Activated T-cell treated with anti-CD3 and anti-CD28 coated beads for 4 hours (primary cell): Measurements from ENCODE around the gene OR8K3.

Source experiments
- DNase-seq: peaks from one replicate; pipeline ENCODE4 v3.0.0-alpha.2; 2020

OR8K3 gene

GRCh38 chr11:56314844-56315243, at the start of gene OR8K3:
OR8K3 (plus strand) TSS chr11:56315144; CDS start chr11:56318307, 3,163 bp downstream.
- no peak for DNase-seq

GRCh38 chr11:56271092-56271491, 43.9 kb upstream of the OR8K3 start:
- no peak for DNase-seq

- DNase-seq, result no peak
Measured at GRCh38 chr11:56273854-56274253, 41.1 kb upstream of the OR8K3 start, which contains the start of gene OR5T1. OR5T1 (plus strand) TSS chr11:56274154; CDS start chr11:56275639, 1,485 bp downstream.

GRCh38 chr11:56292154-56292553, 22.8 kb upstream of the OR8K3 start, which contains the start of gene OR8H1:
OR8H1 (minus strand) TSS chr11:56292254; CDS start chr11:56291062, 1,192 bp downstream.
- no peak for DNase-seq

- no peak for DNase-seq
Measured at GRCh38 chr11:56296898-56297297, 18.0 kb upstream of the OR8K3 start.

- DNase-seq, result no peak
Measured at GRCh38 chr11:56307836-56308235, 7.1 kb upstream of the OR8K3 start.

GRCh38 chr11:56331861-56332491, 17.0 kb downstream of the OR8K3 start:
- DNase-seq, result no peak

- DNase-seq, result no peak
Measured at GRCh38 chr11:56333156-56333555, 18.2 kb downstream of the OR8K3 start.

- no peak for DNase-seq
Measured at GRCh38 chr11:56340289-56340688, 25.3 kb downstream of the OR8K3 start.

GRCh38 chr11:56345739-56346138, 30.8 kb downstream of the OR8K3 start, which contains the start of gene OR8K1:
OR8K1 (plus strand) TSS chr11:56346039; CDS start chr11:56346039, 0 bp downstream.
- no peak for DNase-seq

GRCh38 chr11:56353991-56354390, 39.0 kb downstream of the OR8K3 start, which contains the start of gene OR8J1:
OR8J1 (plus strand) TSS chr11:56354291; CDS start chr11:56360247, 5,956 bp downstream.
- DNase-seq, result no peak
